ENCODE measurements around the gene AP2A1.

Gene AP2A1

GRCh38 chr19:49798574-49798973 lies 31.8 kb downstream of the AP2A1 start:
- TF ChIP-seq CTCF (IDR thresholded peaks at IDR 0.05) (no peak), ZFX (IDR thresholded peaks at IDR 0.05; ENCODE audit: borderline replicate concordance) (no peak)
- H3K27ac ChIP-seq, result no peak overlapping the region

GRCh38 chr19:49799271-49799797 lies 32.5 kb downstream of the AP2A1 start:
- TF ChIP-seq CTCF (IDR thresholded peaks at IDR 0.05), result no peak
- no peak for TF ChIP-seq ZFX (IDR thresholded peaks at IDR 0.05; ENCODE audit: borderline replicate concordance)
- H3K27ac ChIP-seq, result no peak overlapping the region

- no peak overlapping the region for H3K27ac ChIP-seq
- TF ChIP-seq ZFX (IDR thresholded peaks at IDR 0.05; ENCODE audit: borderline replicate concordance) (no peak), CTCF (IDR thresholded peaks at IDR 0.05) (peak; percentile 56)
Measured at GRCh38 chr19:49799798-49800376, 33.1 kb downstream of the AP2A1 start.

GRCh38 chr19:49800771-49801170 lies 34.0 kb downstream of the AP2A1 start:
- H3K27ac ChIP-seq, result no peak overlapping the region
- TF ChIP-seq ZFX (IDR thresholded peaks at IDR 0.05; ENCODE audit: borderline replicate concordance), result no peak
- TF ChIP-seq CTCF (IDR thresholded peaks at IDR 0.05), result no peak

GRCh38 chr19:49801401-49801888 lies 34.6 kb downstream of the AP2A1 start:
- peak overlapping the region; percentile 85 for H3K27ac ChIP-seq
- TF ChIP-seq CTCF (IDR thresholded peaks at IDR 0.05) (no peak), ZFX (IDR thresholded peaks at IDR 0.05; ENCODE audit: borderline replicate concordance) (no peak)

- H3K27ac ChIP-seq, result peak overlapping the region; percentile 85
- TF ChIP-seq CTCF (IDR thresholded peaks at IDR 0.05) (peak; percentile 30), ZFX (IDR thresholded peaks at IDR 0.05; ENCODE audit: borderline replicate concordance) (no peak)
Measured at GRCh38 chr19:49801966-49802661, 35.3 kb downstream of the AP2A1 start.
